ENCODE data around the gene GUCY1A2. TPM values are rescaled to one million over a fixed set of nuclear protein-coding genes. Genes with fewer than 3 reads are reported as not detected.

The GUCY1A2 gene
- total and polyA plus RNA-seq, 9 donors: 3.1 to 14.3 (median 6.9) TPM

- Histone ChIP-seq H3K27ac (ENCODE audit: low read length) (no peak overlapping the region), H3K27me3 (ENCODE audit: control insufficient read depth, insufficient read depth, low read length) (no peaks in the 10 kb centered on the region), H3K9me3 (replicated peaks; ENCODE audit: control insufficient read depth, low read depth, low read length) (no peaks in the 10 kb centered on the region), H3K36me3 (ENCODE audit: control insufficient read depth, insufficient read depth, low read length) (no peaks in the 10 kb centered on the region), H3K4me3 (ENCODE audit: low read length) (no peak overlapping the region), H3K4me1 (ENCODE audit: control insufficient read depth, insufficient read depth, low read length) (peaks cover 10% of the 10 kb centered on the region)
- WGBS (ENCODE audit: insufficient coverage): 38% methylated on average over 1 of the region's 1 CpG
- DNase-seq: no peak
Measured at GRCh38 chr11:106983991-106984390, 34.3 kb downstream of the GUCY1A2 start.

GRCh38 chr11:106983261-106983660 is 35.0 kb downstream of the GUCY1A2 start:
- DNase-seq: peak; percentile 76
- Histone ChIP-seq H3K9me3 (replicated peaks; ENCODE audit: control insufficient read depth, low read depth, low read length) (no peaks in the 10 kb centered on the region), H3K4me3 (ENCODE audit: low read length) (no peak overlapping the region), H3K27ac (ENCODE audit: low read length) (peak overlapping the region; percentile 4), H3K36me3 (ENCODE audit: control insufficient read depth, insufficient read depth, low read length) (no peaks in the 10 kb centered on the region), H3K27me3 (ENCODE audit: control insufficient read depth, insufficient read depth, low read length) (no peaks in the 10 kb centered on the region), H3K4me1 (ENCODE audit: control insufficient read depth, insufficient read depth, low read length) (peaks cover 6% of the 10 kb centered on the region)
- WGBS (ENCODE audit: insufficient coverage): no CpG with 5 or more reads among the region's 4 CpGs

GRCh38 chr11:106974831-106975230 is 43.4 kb downstream of the GUCY1A2 start:
- Histone ChIP-seq H3K4me1 (ENCODE audit: control insufficient read depth, insufficient read depth, low read length) (no peaks in the 10 kb centered on the region), H3K27ac (ENCODE audit: low read length) (no peak overlapping the region), H3K4me3 (ENCODE audit: low read length) (no peak overlapping the region), H3K36me3 (ENCODE audit: control insufficient read depth, insufficient read depth, low read length) (peaks cover 4% of the 10 kb centered on the region), H3K9me3 (replicated peaks; ENCODE audit: control insufficient read depth, low read depth, low read length) (no peaks in the 10 kb centered on the region), H3K27me3 (ENCODE audit: control insufficient read depth, insufficient read depth, low read length) (no peaks in the 10 kb centered on the region)
- DNase-seq: no peak

GRCh38 chr11:106971864-106972263 is 46.4 kb downstream of the GUCY1A2 start:
- no peak overlapping the region for H3K27ac ChIP-seq (ENCODE audit: low read length)
- no peaks in the 10 kb centered on the region for H3K36me3 ChIP-seq (ENCODE audit: control insufficient read depth, insufficient read depth, low read length)
- no peaks in the 10 kb centered on the region for H3K27me3 ChIP-seq (ENCODE audit: control insufficient read depth, insufficient read depth, low read length)
- no peaks in the 10 kb centered on the region for H3K9me3 ChIP-seq (replicated peaks; ENCODE audit: control insufficient read depth, low read depth, low read length)
- H3K4me3 ChIP-seq (ENCODE audit: low read length): no peak overlapping the region
- no peaks in the 10 kb centered on the region for H3K4me1 ChIP-seq (ENCODE audit: control insufficient read depth, insufficient read depth, low read length)
- no peak for DNase-seq

GRCh38 chr11:106969644-106970355 is 48.5 kb downstream of the GUCY1A2 start:
- no peak for DNase-seq
- H3K36me3 ChIP-seq (ENCODE audit: control insufficient read depth, insufficient read depth, low read length): no peaks in the 10 kb centered on the region
- H3K4me3 ChIP-seq (ENCODE audit: low read length): no peak overlapping the region
- H3K4me1 ChIP-seq (ENCODE audit: control insufficient read depth, insufficient read depth, low read length): no peaks in the 10 kb centered on the region
- no peaks in the 10 kb centered on the region for H3K27me3 ChIP-seq (ENCODE audit: control insufficient read depth, insufficient read depth, low read length)
- no CpG with 5 or more reads among the region's 1 CpG for WGBS (ENCODE audit: insufficient coverage)
- no peak overlapping the region for H3K27ac ChIP-seq (ENCODE audit: low read length)
- no peaks in the 10 kb centered on the region for H3K9me3 ChIP-seq (replicated peaks; ENCODE audit: control insufficient read depth, low read depth, low read length)

GRCh38 chr11:106962995-106963394 is 55.3 kb downstream of the GUCY1A2 start:
- H3K4me1 ChIP-seq (ENCODE audit: control insufficient read depth, insufficient read depth, low read length): peaks cover 2% of the 10 kb centered on the region
- H3K27ac ChIP-seq (ENCODE audit: low read length): no peak overlapping the region
- no CpG with 5 or more reads among the region's 2 CpGs for WGBS (ENCODE audit: insufficient coverage)
- DNase-seq: no peak
- H3K9me3 ChIP-seq (replicated peaks; ENCODE audit: control insufficient read depth, low read depth, low read length): no peaks in the 10 kb centered on the region
- H3K4me3 ChIP-seq (ENCODE audit: low read length): no peak overlapping the region
- no peaks in the 10 kb centered on the region for H3K27me3 ChIP-seq (ENCODE audit: control insufficient read depth, insufficient read depth, low read length)
- no peaks in the 10 kb centered on the region for H3K36me3 ChIP-seq (ENCODE audit: control insufficient read depth, insufficient read depth, low read length)

GRCh38 chr11:106961518-106961917 is 56.8 kb downstream of the GUCY1A2 start:
- Histone ChIP-seq H3K27me3 (ENCODE audit: control insufficient read depth, insufficient read depth, low read length) (no peaks in the 10 kb centered on the region), H3K9me3 (replicated peaks; ENCODE audit: control insufficient read depth, low read depth, low read length) (no peaks in the 10 kb centered on the region), H3K4me1 (ENCODE audit: control insufficient read depth, insufficient read depth, low read length) (peaks cover 4% of the 10 kb centered on the region), H3K36me3 (ENCODE audit: control insufficient read depth, insufficient read depth, low read length) (peaks cover 2% of the 10 kb centered on the region), H3K4me3 (ENCODE audit: low read length) (no peak overlapping the region), H3K27ac (ENCODE audit: low read length) (no peak overlapping the region)
- WGBS (ENCODE audit: insufficient coverage): no CpG with 5 or more reads among the region's 1 CpG
- DNase-seq: peak; percentile 25

- H3K9me3 ChIP-seq (replicated peaks; ENCODE audit: control insufficient read depth, low read depth, low read length): no peaks in the 10 kb centered on the region
- H3K36me3 ChIP-seq (ENCODE audit: control insufficient read depth, insufficient read depth, low read length): peaks cover 2% of the 10 kb centered on the region
- no peak for DNase-seq
- no peak overlapping the region for H3K27ac ChIP-seq (ENCODE audit: low read length)
- no peaks in the 10 kb centered on the region for H3K27me3 ChIP-seq (ENCODE audit: control insufficient read depth, insufficient read depth, low read length)
- H3K4me1 ChIP-seq (ENCODE audit: control insufficient read depth, insufficient read depth, low read length): peaks cover 4% of the 10 kb centered on the region
- no peak overlapping the region for H3K4me3 ChIP-seq (ENCODE audit: low read length)
- WGBS (ENCODE audit: insufficient coverage): no CpG with 5 or more reads among the region's 1 CpG
Measured at GRCh38 chr11:106961048-106961447, 57.2 kb downstream of the GUCY1A2 start.

GRCh38 chr11:106959800-106960199 is 58.5 kb downstream of the GUCY1A2 start:
- Histone ChIP-seq H3K27me3 (ENCODE audit: control insufficient read depth, insufficient read depth, low read length) (no peaks in the 10 kb centered on the region), H3K4me3 (ENCODE audit: low read length) (no peak overlapping the region), H3K36me3 (ENCODE audit: control insufficient read depth, insufficient read depth, low read length) (peaks cover 2% of the 10 kb centered on the region), H3K4me1 (ENCODE audit: control insufficient read depth, insufficient read depth, low read length) (peaks cover 4% of the 10 kb centered on the region), H3K27ac (ENCODE audit: low read length) (no peak overlapping the region), H3K9me3 (replicated peaks; ENCODE audit: control insufficient read depth, low read depth, low read length) (no peaks in the 10 kb centered on the region)
- WGBS (ENCODE audit: insufficient coverage): no CpG with 5 or more reads among the region's 1 CpG
- DNase-seq: peak; percentile 36

GRCh38 chr11:106959386-106959785 is 58.9 kb downstream of the GUCY1A2 start:
- Histone ChIP-seq H3K36me3 (ENCODE audit: control insufficient read depth, insufficient read depth, low read length) (peaks cover 2% of the 10 kb centered on the region), H3K9me3 (replicated peaks; ENCODE audit: control insufficient read depth, low read depth, low read length) (no peaks in the 10 kb centered on the region), H3K27ac (ENCODE audit: low read length) (no peak overlapping the region), H3K4me1 (ENCODE audit: control insufficient read depth, insufficient read depth, low read length) (peaks cover 4% of the 10 kb centered on the region), H3K4me3 (ENCODE audit: low read length) (no peak overlapping the region), H3K27me3 (ENCODE audit: control insufficient read depth, insufficient read depth, low read length) (no peaks in the 10 kb centered on the region)
- DNase-seq: no peak
- no CpG with 5 or more reads among the region's 3 CpGs for WGBS (ENCODE audit: insufficient coverage)
